ENCODE results near the gene OCA2.

- TF ChIP-seq CTCF (IDR thresholded peaks at IDR 0.05; ENCODE audit: insufficient read depth, low read length), result no peak
- TF ChIP-seq, protein P1, sequence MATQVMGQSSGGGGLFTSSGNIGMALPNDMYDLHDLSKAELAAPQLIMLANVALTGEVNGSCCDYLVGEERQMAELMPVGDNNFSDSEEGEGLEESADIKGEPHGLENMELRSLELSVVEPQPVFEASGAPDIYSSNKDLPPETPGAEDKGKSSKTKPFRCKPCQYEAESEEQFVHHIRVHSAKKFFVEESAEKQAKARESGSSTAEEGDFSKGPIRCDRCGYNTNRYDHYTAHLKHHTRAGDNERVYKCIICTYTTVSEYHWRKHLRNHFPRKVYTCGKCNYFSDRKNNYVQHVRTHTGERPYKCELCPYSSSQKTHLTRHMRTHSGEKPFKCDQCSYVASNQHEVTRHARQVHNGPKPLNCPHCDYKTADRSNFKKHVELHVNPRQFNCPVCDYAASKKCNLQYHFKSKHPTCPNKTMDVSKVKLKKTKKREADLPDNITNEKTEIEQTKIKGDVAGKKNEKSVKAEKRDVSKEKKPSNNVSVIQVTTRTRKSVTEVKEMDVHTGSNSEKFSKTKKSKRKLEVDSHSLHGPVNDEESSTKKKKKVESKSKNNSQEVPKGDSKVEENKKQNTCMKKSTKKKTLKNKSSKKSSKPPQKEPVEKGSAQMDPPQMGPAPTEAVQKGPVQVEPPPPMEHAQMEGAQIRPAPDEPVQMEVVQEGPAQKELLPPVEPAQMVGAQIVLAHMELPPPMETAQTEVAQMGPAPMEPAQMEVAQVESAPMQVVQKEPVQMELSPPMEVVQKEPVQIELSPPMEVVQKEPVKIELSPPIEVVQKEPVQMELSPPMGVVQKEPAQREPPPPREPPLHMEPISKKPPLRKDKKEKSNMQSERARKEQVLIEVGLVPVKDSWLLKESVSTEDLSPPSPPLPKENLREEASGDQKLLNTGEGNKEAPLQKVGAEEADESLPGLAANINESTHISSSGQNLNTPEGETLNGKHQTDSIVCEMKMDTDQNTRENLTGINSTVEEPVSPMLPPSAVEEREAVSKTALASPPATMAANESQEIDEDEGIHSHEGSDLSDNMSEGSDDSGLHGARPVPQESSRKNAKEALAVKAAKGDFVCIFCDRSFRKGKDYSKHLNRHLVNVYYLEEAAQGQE (IDR thresholded peaks at IDR 0.05; ENCODE audit: insufficient replicate concordance, low read depth), result no peak
- no peak for TF ChIP-seq POLR2AphosphoS5 (IDR thresholded peaks at IDR 0.05; ENCODE audit: low read depth)
- no peak for TF ChIP-seq GABPA (IDR thresholded peaks at IDR 0.05; ENCODE audit: low read depth)
- no peak for TF ChIP-seq SPI1 (IDR thresholded peaks at IDR 0.05; ENCODE audit: borderline replicate concordance, low read depth)
These were observed 5.2 kb upstream of the OCA2 start for GRCh38 chr15:28104326-28104725.

Measured in HL-60 (cell line).